Measurements from ENCODE around the gene CAMKK2. TPM values are rescaled to one million over a fixed set of nuclear protein-coding genes. Genes with fewer than 3 reads are reported as not detected.
A peak's percentile ranks its signal among the peaks of the same experiment; 100 is the strongest.

The CAMKK2 gene
- total RNA-seq, 2 experiments from 2014 or later, result 21.1 to 27.6 TPM

DNA sequence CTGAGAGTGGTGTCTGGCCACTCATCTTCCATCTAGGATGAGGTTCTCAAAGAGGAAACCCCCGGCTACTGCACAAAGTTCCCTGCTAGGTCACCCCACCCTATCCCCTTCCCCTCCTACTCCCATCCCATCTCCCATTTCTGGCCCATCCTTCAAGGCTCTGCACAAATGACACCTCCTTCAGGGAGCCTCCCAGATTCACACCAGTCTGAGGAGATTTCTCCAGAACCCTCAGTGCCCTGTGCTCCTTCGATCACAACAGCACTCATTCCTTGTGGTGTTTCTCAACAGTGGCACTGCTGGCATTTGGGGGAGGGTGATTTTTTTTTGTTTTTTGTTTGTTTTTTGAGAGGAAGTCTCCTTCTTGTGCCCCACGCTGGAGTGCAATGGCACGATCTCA is 2.9 kb downstream of the CAMKK2 start:
- CTCF ChIA-PET (ENCODE audit: unreplicated experiment), result no interaction called here
- H3K79me2 ChIP-seq (ENCODE audit: insufficient read depth, low read depth, low read length), result peaks cover 31% of the 10 kb centered on the region
- POLR2A ChIA-PET, result interaction anchor here (0.6 kb wide), 1 partner anchor 688 kb away, joined by 4 read pairs; no protein-coding TSS in a partner anchor
- intact Hi-C loops (cut with micrococcal nuclease; ENCODE audit: unreplicated experiment), result no loop called here
- H3K27ac ChIP-seq (ENCODE audit: low read depth, low read length, poor library complexity, severe bottlenecking), result no peak overlapping the region
- no peaks in the 10 kb centered on the region for H3K9me3 ChIP-seq (ENCODE audit: low read length)
- TF ChIP-seq EZH2phosphoT487 (IDR thresholded peaks at IDR 0.05; ENCODE audit: borderline replicate concordance, low read depth, low read length), result no peak
- TF ChIP-seq, protein P1, sequence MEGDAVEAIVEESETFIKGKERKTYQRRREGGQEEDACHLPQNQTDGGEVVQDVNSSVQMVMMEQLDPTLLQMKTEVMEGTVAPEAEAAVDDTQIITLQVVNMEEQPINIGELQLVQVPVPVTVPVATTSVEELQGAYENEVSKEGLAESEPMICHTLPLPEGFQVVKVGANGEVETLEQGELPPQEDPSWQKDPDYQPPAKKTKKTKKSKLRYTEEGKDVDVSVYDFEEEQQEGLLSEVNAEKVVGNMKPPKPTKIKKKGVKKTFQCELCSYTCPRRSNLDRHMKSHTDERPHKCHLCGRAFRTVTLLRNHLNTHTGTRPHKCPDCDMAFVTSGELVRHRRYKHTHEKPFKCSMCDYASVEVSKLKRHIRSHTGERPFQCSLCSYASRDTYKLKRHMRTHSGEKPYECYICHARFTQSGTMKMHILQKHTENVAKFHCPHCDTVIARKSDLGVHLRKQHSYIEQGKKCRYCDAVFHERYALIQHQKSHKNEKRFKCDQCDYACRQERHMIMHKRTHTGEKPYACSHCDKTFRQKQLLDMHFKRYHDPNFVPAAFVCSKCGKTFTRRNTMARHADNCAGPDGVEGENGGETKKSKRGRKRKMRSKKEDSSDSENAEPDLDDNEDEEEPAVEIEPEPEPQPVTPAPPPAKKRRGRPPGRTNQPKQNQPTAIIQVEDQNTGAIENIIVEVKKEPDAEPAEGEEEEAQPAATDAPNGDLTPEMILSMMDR (conservative IDR thresholded peaks at IDR 0.05; ENCODE audit: low read length), result no peak
- H3K9me2 ChIP-seq (ENCODE audit: insufficient read depth, low read length), result no peaks in the 10 kb centered on the region
- no peak for DNase-seq (ENCODE audit: low spot score)
- BruUV-seq (replicated peaks), result TSS peak; percentile 52
- H3K36me3 ChIP-seq (ENCODE audit: insufficient read depth, low read length), result peaks cover 22% of the 10 kb centered on the region
- H3K4me3 ChIP-seq (ENCODE audit: low read depth, low read length, poor library complexity, severe bottlenecking), result no peak overlapping the region
- peaks cover 37% of the 10 kb centered on the region for H3K4me1 ChIP-seq (ENCODE audit: insufficient read depth, low read length, poor library complexity, severe bottlenecking)
- H2AFZ ChIP-seq (ENCODE audit: low read length), result no peak overlapping the region
- H4K20me1 ChIP-seq (ENCODE audit: insufficient read depth, low read length), result no peaks in the 10 kb centered on the region; the same call in 1 of the 2 replicates
- H3K4me2 ChIP-seq (ENCODE audit: low read length), result no peak overlapping the region; the same call in 1 of the 2 replicates

GRCh38 chr12:121290410-121290809 is 6.1 kb downstream of the CAMKK2 start:
- Histone ChIP-seq H3K4me2 (ENCODE audit: low read length) (no peak overlapping the region), H3K79me2 (ENCODE audit: insufficient read depth, low read depth, low read length) (peaks cover 22% of the 10 kb centered on the region), H3K4me1 (ENCODE audit: insufficient read depth, low read length, poor library complexity, severe bottlenecking) (peaks cover 37% of the 10 kb centered on the region), H3K9me2 (ENCODE audit: insufficient read depth, low read length) (no peaks in the 10 kb centered on the region), H4K20me1 (ENCODE audit: insufficient read depth, low read length) (no peaks in the 10 kb centered on the region; the same call in 1 of the 2 replicates), H3K9me3 (ENCODE audit: low read length) (no peaks in the 10 kb centered on the region), H3K36me3 (ENCODE audit: insufficient read depth, low read length) (peaks cover 22% of the 10 kb centered on the region), H3K27ac (ENCODE audit: low read depth, low read length, poor library complexity, severe bottlenecking) (no peak overlapping the region), H3K4me3 (ENCODE audit: low read depth, low read length, poor library complexity, severe bottlenecking) (no peak overlapping the region), H2AFZ (ENCODE audit: low read length) (no peak overlapping the region)
- ChIA-PET POLR2A (no interaction called here), CTCF (ENCODE audit: unreplicated experiment) (no interaction called here)
- no peak for DNase-seq (ENCODE audit: low spot score)
- no peak for TF ChIP-seq EZH2phosphoT487 (IDR thresholded peaks at IDR 0.05; ENCODE audit: borderline replicate concordance, low read depth, low read length)
- TF ChIP-seq, protein P1 (conservative IDR thresholded peaks at IDR 0.05; ENCODE audit: low read length), result no peak
- BruUV-seq (replicated peaks), result no TSS peak
- intact Hi-C loops (cut with micrococcal nuclease; ENCODE audit: unreplicated experiment), result no loop called here

DNA sequence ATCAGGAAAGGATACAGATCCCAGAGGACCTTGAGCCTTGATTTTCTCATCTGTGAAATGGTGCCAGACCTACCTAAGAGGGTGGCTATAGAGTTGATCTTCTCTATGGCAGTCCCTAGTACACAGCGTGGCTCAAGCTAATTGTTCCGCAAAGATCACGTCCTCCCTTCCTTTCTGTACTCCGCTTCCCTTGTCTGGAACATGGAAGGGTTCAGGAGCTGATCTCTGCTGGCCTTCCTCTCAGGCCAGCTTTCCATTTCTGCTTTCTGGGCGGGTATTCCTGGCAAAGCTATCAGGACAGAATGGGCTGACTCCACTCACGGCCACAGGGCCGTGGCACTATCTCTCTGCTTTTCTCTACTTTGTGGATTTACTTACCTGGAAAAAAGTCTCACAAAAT is 6.5 kb downstream of the CAMKK2 start:
- H3K9me2 ChIP-seq (ENCODE audit: insufficient read depth, low read length), result no peaks in the 10 kb centered on the region
- no peak overlapping the region for H3K4me3 ChIP-seq (ENCODE audit: low read depth, low read length, poor library complexity, severe bottlenecking)
- no peaks in the 10 kb centered on the region; the same call in 1 of the 2 replicates for H4K20me1 ChIP-seq (ENCODE audit: insufficient read depth, low read length)
- POLR2A ChIA-PET, result no interaction called here
- no peak for TF ChIP-seq EZH2phosphoT487 (IDR thresholded peaks at IDR 0.05; ENCODE audit: borderline replicate concordance, low read depth, low read length)
- TF ChIP-seq, protein P1 (conservative IDR thresholded peaks at IDR 0.05; ENCODE audit: low read length), result no peak
- no TSS peak for BruUV-seq (replicated peaks)
- CTCF ChIA-PET (ENCODE audit: unreplicated experiment), result no interaction called here
- no peak overlapping the region for H2AFZ ChIP-seq (ENCODE audit: low read length)
- intact Hi-C loops (cut with micrococcal nuclease; ENCODE audit: unreplicated experiment), result no loop called here
- DNase-seq (ENCODE audit: low spot score), result no peak
- no peak overlapping the region for H3K27ac ChIP-seq (ENCODE audit: low read depth, low read length, poor library complexity, severe bottlenecking)
- no peak overlapping the region for H3K4me2 ChIP-seq (ENCODE audit: low read length)
- H3K9me3 ChIP-seq (ENCODE audit: low read length), result no peaks in the 10 kb centered on the region
- H3K4me1 ChIP-seq (ENCODE audit: insufficient read depth, low read length, poor library complexity, severe bottlenecking), result peaks cover 33% of the 10 kb centered on the region
- H3K36me3 ChIP-seq (ENCODE audit: insufficient read depth, low read length), result peaks cover 22% of the 10 kb centered on the region
- peaks cover 18% of the 10 kb centered on the region for H3K79me2 ChIP-seq (ENCODE audit: insufficient read depth, low read depth, low read length)
